GM23338 (cell line): ENCODE data around the gene IKZF1. TPM values are rescaled to one million over a fixed set of nuclear protein-coding genes. Genes with fewer than 3 reads are reported as not detected.

ENCODE experiments used
- EZH2 ChIP-seq: fragments of 200-600 bp; sonication (generic); IDR thresholded peaks from one replicate; pipeline ENCODE4 v1.8.0; 2017; ENCODE audit warnings: antibody characterized with exemption, mild to moderate bottlenecking, low read depth; ENCODE audit not compliant: unreplicated experiment
- EZH2phosphoT487 ChIP-seq: fragments of 200-600 bp; sonication (generic); IDR thresholded peaks from one replicate; pipeline ENCODE4 v1.8.1; 2018; ENCODE audit warnings: antibody characterized with exemption; ENCODE audit not compliant: unreplicated experiment
- JUNB ChIP-seq: IDR thresholded peaks from one replicate; pipeline ENCODE4 v1.6.1; 2016; ENCODE audit warnings: antibody characterized with exemption; ENCODE audit not compliant: unreplicated experiment
- NANOG ChIP-seq: IDR thresholded peaks from 2 replicates; pipeline ENCODE4 v1.6.1; 2016; ENCODE audit warnings: antibody characterized with exemption, borderline replicate concordance
- ZNF331 ChIP-seq: fragments of 250-450 bp; sonication (Bioruptor Pico); IDR thresholded peaks from 2 replicates; pipeline ENCODE4 v1.5.0; 2020; ENCODE audit warnings: low read depth, mild to moderate bottlenecking, moderate library complexity
- polyA plus RNA-seq: library from polyadenylated mRNA; unstranded; fragments of >200 nt; fragmentation: Nextera tagmentation; extraction: Ambion mirVana; gene quantifications from 2 replicates; pipeline ENCODE4 v1.2.1, GENCODE V29; 2016
- total RNA-seq: library from RNA; depleted of rRNA; stranded (reverse); fragments of >200 nt; shearing (Covaris generic); gene quantifications from 2 replicates; pipeline ENCODE4 v1.2.3, GENCODE V29; 2014
- TF ChIP-seq, protein P1 (sequence below): fragments of 250-450 bp; sonication (Bioruptor Pico); IDR thresholded peaks from 2 replicates; pipeline ENCODE4 v1.5.0; 2020; ENCODE audit warnings: mild to moderate bottlenecking, moderate library complexity
- TF ChIP-seq, protein P2 (sequence below): IDR thresholded peaks from one replicate; pipeline ENCODE4 v1.6.1; 2018; ENCODE audit warnings: antibody characterized with exemption; ENCODE audit not compliant: unreplicated experiment

IKZF1 gene
- total and polyA plus RNA-seq, 2 experiments from 2014 or later: 0.57 to 1.8 TPM

DNA sequence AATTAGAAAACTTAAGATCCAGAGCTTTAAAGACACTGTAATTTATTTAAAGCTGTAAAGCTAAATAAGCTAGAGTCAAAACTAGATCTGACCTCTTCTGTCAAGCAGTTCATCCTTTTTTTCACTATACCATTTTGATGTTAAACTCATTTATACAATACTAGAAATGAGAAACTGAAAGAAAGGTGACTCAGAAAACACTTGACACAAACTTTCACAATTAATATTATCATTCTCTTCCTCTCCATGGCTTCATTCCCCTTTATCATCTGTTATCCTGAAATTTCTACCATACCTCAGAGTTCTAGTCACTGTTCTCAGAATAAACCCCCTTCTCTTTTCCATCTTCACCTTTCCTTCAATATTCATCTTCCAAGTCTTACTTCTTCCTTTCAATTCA, 144.3 kb downstream of the IKZF1 start (continued):
- TF ChIP-seq, protein P1, sequence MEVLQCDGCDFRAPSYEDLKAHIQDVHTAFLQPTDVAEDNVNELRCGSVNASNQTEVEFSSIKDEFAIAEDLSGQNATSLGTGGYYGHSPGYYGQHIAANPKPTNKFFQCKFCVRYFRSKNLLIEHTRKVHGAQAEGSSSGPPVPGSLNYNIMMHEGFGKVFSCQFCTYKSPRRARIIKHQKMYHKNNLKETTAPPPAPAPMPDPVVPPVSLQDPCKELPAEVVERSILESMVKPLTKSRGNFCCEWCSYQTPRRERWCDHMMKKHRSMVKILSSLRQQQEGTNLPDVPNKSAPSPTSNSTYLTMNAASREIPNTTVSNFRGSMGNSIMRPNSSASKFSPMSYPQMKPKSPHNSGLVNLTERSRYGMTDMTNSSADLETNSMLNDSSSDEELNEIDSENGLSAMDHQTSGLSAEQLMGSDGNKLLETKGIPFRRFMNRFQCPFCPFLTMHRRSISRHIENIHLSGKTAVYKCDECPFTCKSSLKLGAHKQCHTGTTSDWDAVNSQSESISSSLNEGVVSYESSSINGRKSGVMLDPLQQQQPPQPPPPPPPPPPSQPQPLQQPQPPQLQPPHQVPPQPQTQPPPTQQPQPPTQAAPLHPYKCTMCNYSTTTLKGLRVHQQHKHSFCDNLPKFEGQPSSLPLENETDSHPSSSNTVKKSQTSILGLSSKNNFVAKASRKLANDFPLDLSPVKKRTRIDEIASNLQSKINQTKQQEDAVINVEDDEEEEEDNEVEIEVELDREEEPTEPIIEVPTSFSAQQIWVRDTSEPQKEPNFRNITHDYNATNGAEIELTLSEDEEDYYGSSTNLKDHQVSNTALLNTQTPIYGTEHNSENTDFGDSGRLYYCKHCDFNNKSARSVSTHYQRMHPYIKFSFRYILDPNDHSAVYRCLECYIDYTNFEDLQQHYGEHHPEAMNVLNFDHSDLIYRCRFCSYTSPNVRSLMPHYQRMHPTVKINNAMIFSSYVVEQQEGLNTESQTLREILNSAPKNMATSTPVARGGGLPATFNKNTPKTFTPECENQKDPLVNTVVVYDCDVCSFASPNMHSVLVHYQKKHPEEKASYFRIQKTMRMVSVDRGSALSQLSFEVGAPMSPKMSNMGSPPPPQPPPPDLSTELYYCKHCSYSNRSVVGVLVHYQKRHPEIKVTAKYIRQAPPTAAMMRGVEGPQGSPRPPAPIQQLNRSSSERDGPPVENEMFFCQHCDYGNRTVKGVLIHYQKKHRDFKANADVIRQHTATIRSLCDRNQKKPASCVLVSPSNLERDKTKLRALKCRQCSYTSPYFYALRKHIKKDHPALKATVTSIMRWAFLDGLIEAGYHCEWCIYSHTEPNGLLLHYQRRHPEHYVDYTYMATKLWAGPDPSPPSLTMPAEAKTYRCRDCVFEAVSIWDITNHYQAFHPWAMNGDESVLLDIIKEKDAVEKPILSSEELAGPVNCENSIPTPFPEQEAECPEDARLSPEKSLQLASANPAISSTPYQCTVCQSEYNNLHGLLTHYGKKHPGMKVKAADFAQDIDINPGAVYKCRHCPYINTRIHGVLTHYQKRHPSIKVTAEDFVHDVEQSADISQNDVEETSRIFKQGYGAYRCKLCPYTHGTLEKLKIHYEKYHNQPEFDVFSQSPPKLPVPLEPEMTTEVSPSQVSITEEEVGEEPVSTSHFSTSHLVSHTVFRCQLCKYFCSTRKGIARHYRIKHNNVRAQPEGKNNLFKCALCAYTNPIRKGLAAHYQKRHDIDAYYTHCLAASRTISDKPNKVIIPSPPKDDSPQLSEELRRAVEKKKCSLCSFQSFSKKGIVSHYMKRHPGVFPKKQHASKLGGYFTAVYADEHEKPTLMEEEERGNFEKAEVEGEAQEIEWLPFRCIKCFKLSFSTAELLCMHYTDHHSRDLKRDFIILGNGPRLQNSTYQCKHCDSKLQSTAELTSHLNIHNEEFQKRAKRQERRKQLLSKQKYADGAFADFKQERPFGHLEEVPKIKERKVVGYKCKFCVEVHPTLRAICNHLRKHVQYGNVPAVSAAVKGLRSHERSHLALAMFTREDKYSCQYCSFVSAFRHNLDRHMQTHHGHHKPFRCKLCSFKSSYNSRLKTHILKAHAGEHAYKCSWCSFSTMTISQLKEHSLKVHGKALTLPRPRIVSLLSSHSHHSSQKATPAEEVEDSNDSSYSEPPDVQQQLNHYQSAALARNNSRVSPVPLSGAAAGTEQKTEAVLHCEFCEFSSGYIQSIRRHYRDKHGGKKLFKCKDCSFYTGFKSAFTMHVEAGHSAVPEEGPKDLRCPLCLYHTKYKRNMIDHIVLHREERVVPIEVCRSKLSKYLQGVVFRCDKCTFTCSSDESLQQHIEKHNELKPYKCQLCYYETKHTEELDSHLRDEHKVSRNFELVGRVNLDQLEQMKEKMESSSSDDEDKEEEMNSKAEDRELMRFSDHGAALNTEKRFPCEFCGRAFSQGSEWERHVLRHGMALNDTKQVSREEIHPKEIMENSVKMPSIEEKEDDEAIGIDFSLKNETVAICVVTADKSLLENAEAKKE (CRISPR knock-in tag): no peak
- no peak for TF ChIP-seq JUNB
- TF ChIP-seq ZNF331 (CRISPR knock-in tag): no peak
- no peak for TF ChIP-seq EZH2
- no peak for TF ChIP-seq NANOG
- no peak for TF ChIP-seq EZH2phosphoT487
- TF ChIP-seq, protein P2, sequence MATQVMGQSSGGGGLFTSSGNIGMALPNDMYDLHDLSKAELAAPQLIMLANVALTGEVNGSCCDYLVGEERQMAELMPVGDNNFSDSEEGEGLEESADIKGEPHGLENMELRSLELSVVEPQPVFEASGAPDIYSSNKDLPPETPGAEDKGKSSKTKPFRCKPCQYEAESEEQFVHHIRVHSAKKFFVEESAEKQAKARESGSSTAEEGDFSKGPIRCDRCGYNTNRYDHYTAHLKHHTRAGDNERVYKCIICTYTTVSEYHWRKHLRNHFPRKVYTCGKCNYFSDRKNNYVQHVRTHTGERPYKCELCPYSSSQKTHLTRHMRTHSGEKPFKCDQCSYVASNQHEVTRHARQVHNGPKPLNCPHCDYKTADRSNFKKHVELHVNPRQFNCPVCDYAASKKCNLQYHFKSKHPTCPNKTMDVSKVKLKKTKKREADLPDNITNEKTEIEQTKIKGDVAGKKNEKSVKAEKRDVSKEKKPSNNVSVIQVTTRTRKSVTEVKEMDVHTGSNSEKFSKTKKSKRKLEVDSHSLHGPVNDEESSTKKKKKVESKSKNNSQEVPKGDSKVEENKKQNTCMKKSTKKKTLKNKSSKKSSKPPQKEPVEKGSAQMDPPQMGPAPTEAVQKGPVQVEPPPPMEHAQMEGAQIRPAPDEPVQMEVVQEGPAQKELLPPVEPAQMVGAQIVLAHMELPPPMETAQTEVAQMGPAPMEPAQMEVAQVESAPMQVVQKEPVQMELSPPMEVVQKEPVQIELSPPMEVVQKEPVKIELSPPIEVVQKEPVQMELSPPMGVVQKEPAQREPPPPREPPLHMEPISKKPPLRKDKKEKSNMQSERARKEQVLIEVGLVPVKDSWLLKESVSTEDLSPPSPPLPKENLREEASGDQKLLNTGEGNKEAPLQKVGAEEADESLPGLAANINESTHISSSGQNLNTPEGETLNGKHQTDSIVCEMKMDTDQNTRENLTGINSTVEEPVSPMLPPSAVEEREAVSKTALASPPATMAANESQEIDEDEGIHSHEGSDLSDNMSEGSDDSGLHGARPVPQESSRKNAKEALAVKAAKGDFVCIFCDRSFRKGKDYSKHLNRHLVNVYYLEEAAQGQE: no peak
